Nephron (organoid): Measurements from ENCODE around the gene HOMEZ.
A peak's percentile ranks its signal among the peaks of the same experiment; 100 is the strongest.

ENCODE experiments used
- H3K27ac Mint-ChIP-seq, 3 experiments: 2 replicates each; pipeline ENCODE4 v1.8.0; 2020; ENCODE audit warnings: mixed read lengths in 3 of 3, mild to moderate bottlenecking in 2 of 3, moderate library complexity in 1 of 3
- H3K27me3 Mint-ChIP-seq: 2 replicates; pipeline ENCODE4 v1.8.0; 2021; ENCODE audit warnings: low read depth, mild to moderate bottlenecking, moderate library complexity, mixed read lengths
- H3K36me3 Mint-ChIP-seq: 2 replicates; pipeline ENCODE4 v1.8.0; 2020; ENCODE audit warnings: low read depth, mixed read lengths
- H3K4me1 Mint-ChIP-seq: 2 replicates; pipeline ENCODE4 v1.8.0; 2020; ENCODE audit warnings: mixed read lengths
- H3K4me3 Mint-ChIP-seq, 3 experiments: 2 replicates each; pipeline ENCODE4 v1.8.0; 2020; ENCODE audit warnings: mild to moderate bottlenecking in 3 of 3, mixed read lengths in 3 of 3, moderate library complexity in 2 of 3
- H3K9me3 Mint-ChIP-seq: 2 replicates; pipeline ENCODE4 v1.8.0; 2020; ENCODE audit warnings: mixed read lengths
- TF ChIP-seq, protein P1 (sequence below), 3 experiments: fragments of 200-600 bp; sonication (generic); IDR thresholded peaks; one replicate each; pipeline ENCODE4 v1.5.0; 2021; ENCODE audit warnings: antibody characterized with exemption in 3 of 3; ENCODE audit not compliant: unreplicated experiment in 3 of 3

Gene HOMEZ

GRCh38 chr14:23324993-23325392 lies 39.1 kb upstream of the HOMEZ start:
- Mint-ChIP-seq H3K27ac (peak overlapping the region in 2 of 3 experiments; percentile 46 to 79), H3K4me1 (peaks cover 28% of the 10 kb centered on the region), H3K27me3 (no peaks in the 10 kb centered on the region), H3K9me3 (no peaks in the 10 kb centered on the region), H3K36me3 (peaks cover 46% of the 10 kb centered on the region), H3K4me3 (peak overlapping the region; percentile 22 to 64 (median 62))
- TF ChIP-seq, protein P1, sequence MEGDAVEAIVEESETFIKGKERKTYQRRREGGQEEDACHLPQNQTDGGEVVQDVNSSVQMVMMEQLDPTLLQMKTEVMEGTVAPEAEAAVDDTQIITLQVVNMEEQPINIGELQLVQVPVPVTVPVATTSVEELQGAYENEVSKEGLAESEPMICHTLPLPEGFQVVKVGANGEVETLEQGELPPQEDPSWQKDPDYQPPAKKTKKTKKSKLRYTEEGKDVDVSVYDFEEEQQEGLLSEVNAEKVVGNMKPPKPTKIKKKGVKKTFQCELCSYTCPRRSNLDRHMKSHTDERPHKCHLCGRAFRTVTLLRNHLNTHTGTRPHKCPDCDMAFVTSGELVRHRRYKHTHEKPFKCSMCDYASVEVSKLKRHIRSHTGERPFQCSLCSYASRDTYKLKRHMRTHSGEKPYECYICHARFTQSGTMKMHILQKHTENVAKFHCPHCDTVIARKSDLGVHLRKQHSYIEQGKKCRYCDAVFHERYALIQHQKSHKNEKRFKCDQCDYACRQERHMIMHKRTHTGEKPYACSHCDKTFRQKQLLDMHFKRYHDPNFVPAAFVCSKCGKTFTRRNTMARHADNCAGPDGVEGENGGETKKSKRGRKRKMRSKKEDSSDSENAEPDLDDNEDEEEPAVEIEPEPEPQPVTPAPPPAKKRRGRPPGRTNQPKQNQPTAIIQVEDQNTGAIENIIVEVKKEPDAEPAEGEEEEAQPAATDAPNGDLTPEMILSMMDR (IDR thresholded peaks at IDR 0.05; ENCODE audit: unreplicated experiment in 3 of 3), result no peak

- no peaks in the 10 kb centered on the region for H3K27me3 Mint-ChIP-seq
- peak overlapping the region; percentile 56 to 64 (median 62) for H3K4me3 Mint-ChIP-seq
- peak overlapping the region; percentile 45 to 79 (median 46) for H3K27ac Mint-ChIP-seq
- TF ChIP-seq, protein P1 (IDR thresholded peaks at IDR 0.05; ENCODE audit: unreplicated experiment in 3 of 3), result no peak
- peaks cover 32% of the 10 kb centered on the region for H3K4me1 Mint-ChIP-seq
- H3K36me3 Mint-ChIP-seq, result peaks cover 51% of the 10 kb centered on the region
- H3K9me3 Mint-ChIP-seq, result no peaks in the 10 kb centered on the region
Measured at GRCh38 chr14:23324455-23324846, 38.5 kb upstream of the HOMEZ start.

GRCh38 chr14:23323838-23324454 lies 38.0 kb upstream of the HOMEZ start:
- Mint-ChIP-seq H3K4me3 (peak overlapping the region; percentile 56 to 64 (median 62)), H3K4me1 (peaks cover 32% of the 10 kb centered on the region), H3K9me3 (no peaks in the 10 kb centered on the region), H3K27ac (peak overlapping the region in 1 of 3 experiments; percentile 79), H3K36me3 (peaks cover 52% of the 10 kb centered on the region), H3K27me3 (no peaks in the 10 kb centered on the region)
- TF ChIP-seq, protein P1 (IDR thresholded peaks at IDR 0.05; ENCODE audit: unreplicated experiment in 3 of 3), result no peak

- H3K4me1 Mint-ChIP-seq, result peaks cover 32% of the 10 kb centered on the region
- TF ChIP-seq, protein P1 (IDR thresholded peaks at IDR 0.05; ENCODE audit: unreplicated experiment in 3 of 3), result no peak
Measured at GRCh38 chr14:23322568-23323517, 36.9 kb upstream of the HOMEZ start.

GRCh38 chr14:23321572-23322547 lies 35.9 kb upstream of the HOMEZ start:
- Mint-ChIP-seq H3K36me3 (peaks cover 52% of the 10 kb centered on the region), H3K4me1 (peaks cover 32% of the 10 kb centered on the region), H3K4me3 (peak overlapping the region; percentile 93 to 96 (median 95)), H3K27me3 (no peaks in the 10 kb centered on the region), H3K9me3 (no peaks in the 10 kb centered on the region), H3K27ac (peak overlapping the region; percentile 97 to 100 (median 97))
- TF ChIP-seq, protein P1 (IDR thresholded peaks at IDR 0.05; ENCODE audit: unreplicated experiment in 3 of 3), result no peak

More at GRCh38 chr14:23322568-23323517, 36.9 kb upstream of the HOMEZ start:
- Mint-ChIP-seq H3K4me3 (peak overlapping the region; percentile 93 to 96 (median 95)), H3K9me3 (no peaks in the 10 kb centered on the region), H3K27me3 (no peaks in the 10 kb centered on the region), H3K27ac (peak overlapping the region; percentile 96 to 100 (median 97)), H3K36me3 (peaks cover 52% of the 10 kb centered on the region)
